Measurements from ENCODE around the gene STARD3. TPM values are rescaled to one million over a fixed set of nuclear protein-coding genes. Genes with fewer than 3 reads are reported as not detected.

Gene STARD3
- total and polyA plus RNA-seq, 9 donors, result 34.5 to 55.9 (median 44.3) TPM

DNA sequence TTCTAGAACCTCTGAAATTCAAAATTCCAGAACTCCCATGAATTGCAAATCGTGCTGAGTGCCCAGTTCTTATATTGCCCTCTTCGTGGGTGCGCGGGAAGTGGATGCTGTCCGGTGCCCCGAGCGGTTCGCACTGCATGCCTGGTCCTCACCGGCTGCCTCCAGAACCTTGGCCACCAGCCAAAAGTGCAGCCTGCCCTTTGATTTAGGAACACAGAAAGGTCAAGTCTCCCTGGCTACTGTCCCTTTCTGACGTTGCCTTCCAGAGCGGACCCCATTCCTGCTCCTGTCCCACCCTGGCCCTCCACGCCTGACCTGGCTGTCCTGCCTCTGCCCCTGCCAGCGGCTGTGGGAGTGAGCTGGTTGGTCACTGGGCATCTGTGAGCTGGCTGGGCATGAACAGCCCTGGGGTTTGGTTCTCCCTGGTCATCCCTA is 38.9 kb upstream of the STARD3 start:
- peaks cover 6% of the 10 kb centered on the region for H3K27me3 ChIP-seq
- H3K27ac ChIP-seq, result no peak overlapping the region
- 11 to 12% (median 12%) methylated on average over 13 of the region's 13 CpGs for WGBS, 3 donors
- H3K4me3 ChIP-seq, result no peak overlapping the region
- TF ChIP-seq POLR2A (IDR thresholded peaks at IDR 0.05), result no peak
- TF ChIP-seq, protein P1, sequence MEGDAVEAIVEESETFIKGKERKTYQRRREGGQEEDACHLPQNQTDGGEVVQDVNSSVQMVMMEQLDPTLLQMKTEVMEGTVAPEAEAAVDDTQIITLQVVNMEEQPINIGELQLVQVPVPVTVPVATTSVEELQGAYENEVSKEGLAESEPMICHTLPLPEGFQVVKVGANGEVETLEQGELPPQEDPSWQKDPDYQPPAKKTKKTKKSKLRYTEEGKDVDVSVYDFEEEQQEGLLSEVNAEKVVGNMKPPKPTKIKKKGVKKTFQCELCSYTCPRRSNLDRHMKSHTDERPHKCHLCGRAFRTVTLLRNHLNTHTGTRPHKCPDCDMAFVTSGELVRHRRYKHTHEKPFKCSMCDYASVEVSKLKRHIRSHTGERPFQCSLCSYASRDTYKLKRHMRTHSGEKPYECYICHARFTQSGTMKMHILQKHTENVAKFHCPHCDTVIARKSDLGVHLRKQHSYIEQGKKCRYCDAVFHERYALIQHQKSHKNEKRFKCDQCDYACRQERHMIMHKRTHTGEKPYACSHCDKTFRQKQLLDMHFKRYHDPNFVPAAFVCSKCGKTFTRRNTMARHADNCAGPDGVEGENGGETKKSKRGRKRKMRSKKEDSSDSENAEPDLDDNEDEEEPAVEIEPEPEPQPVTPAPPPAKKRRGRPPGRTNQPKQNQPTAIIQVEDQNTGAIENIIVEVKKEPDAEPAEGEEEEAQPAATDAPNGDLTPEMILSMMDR (IDR thresholded peaks at IDR 0.05), result no peak
- no peak for TF ChIP-seq EP300 (IDR thresholded peaks at IDR 0.05)
- H3K36me3 ChIP-seq, result no peaks in the 10 kb centered on the region
- no peak for DNase-seq
- no peaks in the 10 kb centered on the region for H3K4me1 ChIP-seq (ENCODE audit: insufficient read depth)
- H3K9me3 ChIP-seq, result no peaks in the 10 kb centered on the region
- intact Hi-C loops (cut with DNase I), result no loop called here

- Histone ChIP-seq H3K36me3 (no peaks in the 10 kb centered on the region), H3K9me3 (no peaks in the 10 kb centered on the region), H3K27ac (no peak overlapping the region), H3K4me3 (no peak overlapping the region), H3K4me1 (ENCODE audit: insufficient read depth) (no peaks in the 10 kb centered on the region), H3K27me3 (peaks cover 6% of the 10 kb centered on the region)
- intact Hi-C loops (cut with DNase I), result no loop called here
- no peak for DNase-seq
- no peak for TF ChIP-seq EP300 (IDR thresholded peaks at IDR 0.05)
- 2 to 4% (median 3%) methylated on average over 17 of the region's 17 CpGs for WGBS, 3 donors
These were observed 38.3 kb upstream of the STARD3 start for GRCh38 chr17:39598630-39599003.

GRCh38 chr17:39599004-39599664 is 37.8 kb upstream of the STARD3 start:
- Histone ChIP-seq H3K27ac (no peak overlapping the region), H3K36me3 (no peaks in the 10 kb centered on the region), H3K27me3 (peaks cover 6% of the 10 kb centered on the region), H3K9me3 (no peaks in the 10 kb centered on the region), H3K4me3 (no peak overlapping the region), H3K4me1 (ENCODE audit: insufficient read depth) (no peaks in the 10 kb centered on the region)
- TF ChIP-seq POLR2A (IDR thresholded peaks at IDR 0.05), result no peak
- no peak for TF ChIP-seq EP300 (IDR thresholded peaks at IDR 0.05)
- TF ChIP-seq, protein P1 (IDR thresholded peaks at IDR 0.05), result no peak
- 4 to 6% (median 4%) methylated on average over 36 of the region's 36 CpGs for WGBS, 3 donors
- intact Hi-C loops (cut with DNase I), result no loop called here
- no peak for DNase-seq

GRCh38 chr17:39599665-39600231 is 37.2 kb upstream of the STARD3 start:
- DNase-seq, result no peak
- Histone ChIP-seq H3K9me3 (no peaks in the 10 kb centered on the region), H3K4me3 (no peak overlapping the region), H3K27me3 (peaks cover 6% of the 10 kb centered on the region), H3K4me1 (ENCODE audit: insufficient read depth) (no peaks in the 10 kb centered on the region), H3K36me3 (no peaks in the 10 kb centered on the region), H3K27ac (no peak overlapping the region)
- no peak for TF ChIP-seq EP300 (IDR thresholded peaks at IDR 0.05)
- TF ChIP-seq, protein P1 (IDR thresholded peaks at IDR 0.05), result no peak
- intact Hi-C loops (cut with DNase I), result no loop called here
- WGBS, 3 donors, result 5 to 9% (median 8%) methylated on average over 24 to 28 of the region's 28 CpGs

DNA sequence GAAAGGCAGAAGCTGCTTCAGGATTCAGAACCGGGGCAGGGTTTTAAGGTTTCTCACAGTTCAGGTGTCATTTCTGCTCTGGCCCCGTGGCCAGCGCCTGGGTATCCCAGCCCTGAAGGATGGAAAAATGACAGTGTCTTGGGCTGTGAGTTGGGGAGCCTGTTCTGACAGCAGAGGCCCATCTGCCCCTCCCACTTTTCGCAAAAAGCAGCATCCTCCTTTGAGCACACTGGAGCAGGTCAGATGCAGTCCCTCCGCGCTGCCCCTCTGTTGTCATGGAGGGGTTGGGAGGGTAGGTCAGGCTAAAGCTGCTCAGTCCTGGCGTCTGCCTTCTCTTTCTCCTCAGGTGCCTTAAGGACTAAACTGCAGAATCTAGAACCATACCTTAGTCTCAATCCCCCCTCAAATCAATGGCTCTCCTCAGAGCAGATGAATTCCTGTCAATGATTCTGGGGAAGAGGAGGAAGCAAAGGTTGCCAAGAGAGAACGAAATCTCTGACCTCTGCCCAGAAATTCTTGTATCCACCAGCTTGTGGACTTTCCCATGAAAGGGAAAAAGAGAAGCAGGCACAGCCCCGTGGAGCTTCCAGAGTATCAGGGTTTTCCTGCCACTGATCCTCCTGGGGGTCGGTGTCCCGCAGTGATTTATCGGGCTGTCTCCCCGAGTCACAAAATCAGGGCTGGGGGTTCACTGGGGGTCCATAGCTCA is 36.5 kb upstream of the STARD3 start:
- no peak for DNase-seq
- 3 to 7% (median 4%) methylated on average over 13 of the region's 13 CpGs for WGBS, 3 donors
- TF ChIP-seq, protein P1 (IDR thresholded peaks at IDR 0.05), result no peak
- TF ChIP-seq EP300 (IDR thresholded peaks at IDR 0.05) (no peak), POLR2A (IDR thresholded peaks at IDR 0.05) (no peak)

More for the DNA sequence above, 36.5 kb upstream of the STARD3 start:
- Histone ChIP-seq H3K9me3 (no peaks in the 10 kb centered on the region), H3K4me1 (ENCODE audit: insufficient read depth) (no peaks in the 10 kb centered on the region), H3K4me3 (no peak overlapping the region), H3K27me3 (peaks cover 8% of the 10 kb centered on the region), H3K36me3 (no peaks in the 10 kb centered on the region), H3K27ac (no peak overlapping the region)
- intact Hi-C loops (cut with DNase I), result no loop called here

All from ovary (tissue), 9 donors.